PC-3 (cell line): Measurements from ENCODE around the gene ADCK2. TPM values are rescaled to one million over a fixed set of nuclear protein-coding genes. Genes with fewer than 3 reads are reported as not detected.

Experiments
- ATAC-seq: fragments of 200-7000 bp; cut with Tn5 transposase; 2 replicates; pipeline ENCODE4 v1.9.1; 2020; ENCODE audit warnings: mild to moderate bottlenecking, moderate library complexity
- BruUV-seq: library from RNA; stranded (reverse); fragments of 400-500 nt; replicated peaks from 2 replicates; lab custom pipeline; 2021; lab: Mats Ljungman, UMichigan
- CTCF ChIA-PET: fragments of 300-600 bp; sonication (Branson Sonifier 250); formaldehyde crosslinking; loops from one replicate; lab custom pipeline; 2022; ENCODE audit warnings: antibody characterized with exemption; lab: Charles Lee
- POLR2A ChIA-PET: fragments of 300-600 bp; sonication (Branson Sonifier 250); formaldehyde crosslinking; loops from one replicate; lab custom pipeline; 2022; ENCODE audit warnings: antibody characterized with exemption; ENCODE audit not compliant: unreplicated experiment; lab: Charles Lee
- DNase-seq: peaks from one replicate; pipeline ENCODE4 v3.0.0-alpha.2; 2015
- H2AFZ ChIP-seq: fragments of 300-600 bp; sonication (generic); 2 replicates; pipeline ENCODE4 v1.6.0; 2016; ENCODE audit warnings: antibody characterized with exemption, low read length
- H3F3A ChIP-seq: fragments of 300-600 bp; sonication (generic); one replicate; pipeline ENCODE4 v1.6.0; 2017; ENCODE audit warnings: antibody characterized with exemption, low read length, control low read depth, mild to moderate bottlenecking; ENCODE audit not compliant: unreplicated experiment
- H3K27ac ChIP-seq: fragments of 300-600 bp; sonication (generic); 2 replicates; pipeline ENCODE4 v1.5.1; 2016; ENCODE audit warnings: mild to moderate bottlenecking, low read length
- H3K27me3 ChIP-seq: fragments of 300-600 bp; sonication (generic); 2 replicates; pipeline ENCODE4 v1.6.1; 2016; ENCODE audit warnings: low read length, mixed read lengths
- H3K36me3 ChIP-seq: fragments of 300-600 bp; sonication (generic); 2 replicates; pipeline ENCODE4 v1.6.1; 2016; ENCODE audit warnings: low read depth, mixed run types, low read length, mixed read lengths
- H3K4me1 ChIP-seq: fragments of 300-600 bp; sonication (generic); 2 replicates; pipeline ENCODE4 v1.5.1; 2016; ENCODE audit warnings: low read length; ENCODE audit not compliant: insufficient read depth
- H3K4me2 ChIP-seq: fragments of 300-600 bp; sonication (generic); 2 replicates; pipeline ENCODE4 v1.6.0; 2016; ENCODE audit warnings: low read length
- H3K4me3 ChIP-seq: fragments of 300-600 bp; sonication (generic); 2 replicates; pipeline ENCODE4 v1.5.1; 2016; ENCODE audit warnings: mild to moderate bottlenecking, low read length, mixed read lengths
- H3K79me2 ChIP-seq: fragments of 300-600 bp; sonication (generic); 2 replicates; pipeline ENCODE4 v1.6.1; 2017; ENCODE audit warnings: low read length, mixed read lengths
- H3K9ac ChIP-seq: fragments of 300-600 bp; sonication (generic); 2 replicates; pipeline ENCODE4 v1.6.0; 2016; ENCODE audit warnings: mild to moderate bottlenecking, low read length
- H3K9me2 ChIP-seq: fragments of 300-600 bp; sonication (generic); replicated peaks from 2 replicates; pipeline ENCODE4 v1.6.1; 2016; ENCODE audit warnings: mixed run types, low read length, mixed read lengths
- H3K9me3 ChIP-seq: fragments of 300-600 bp; sonication (generic); 2 replicates; pipeline ENCODE4 v1.6.1; 2016; ENCODE audit warnings: low read length, mixed read lengths
- H4K20me1 ChIP-seq: fragments of 300-600 bp; sonication (generic); 2 replicates; pipeline ENCODE4 v1.6.1; 2016; ENCODE audit warnings: low read length, mixed read lengths
- CTCF ChIP-seq: fragments of 300-600 bp; sonication (generic); conservative IDR thresholded peaks from 2 replicates; pipeline ENCODE4 v1.5.1; 2017; ENCODE audit warnings: antibody characterized with exemption, low read depth, mild to moderate bottlenecking, low read length
- EZH2 ChIP-seq: fragments of 300-600 bp; sonication (generic); IDR thresholded peaks from one replicate; pipeline ENCODE4 v1.6.1; 2017; ENCODE audit warnings: antibody characterized with exemption, mild to moderate bottlenecking, low read length; ENCODE audit not compliant: unreplicated experiment
- EZH2phosphoT487 ChIP-seq: fragments of 300-600 bp; sonication (generic); IDR thresholded peaks from 2 replicates; pipeline ENCODE4 v1.6.1; 2018; ENCODE audit warnings: mild to moderate bottlenecking, antibody characterized with exemption, low read length, borderline replicate concordance
- intact Hi-C: fragments of 100-400 bp; cut with micrococcal nuclease; formaldehyde crosslinking; loops from 2 replicates; pipeline ENCODE4 v1.9.0; 2023
- total RNA-seq: library from RNA; depleted of rRNA; stranded (reverse); fragments of >200 nt; gene quantifications from 2 replicates; pipeline ENCODE4 v1.2.3, GENCODE V29; 2014

The ADCK2 gene
- total RNA-seq, 1 experiment from 2014 or later, result 29.4 TPM

GRCh38 chr7:140673063-140673773 lies 473 bp downstream of the ADCK2 start:
- H3K27ac ChIP-seq, result peak overlapping the region; percentile 33; the same call in 1 of the 2 replicates
- H4K20me1 ChIP-seq, result no peaks in the 10 kb centered on the region
- BruUV-seq, result no TSS peak
- H3K9me3 ChIP-seq, result no peaks in the 10 kb centered on the region
- no peaks in the 10 kb centered on the region for H3K27me3 ChIP-seq
- intact Hi-C loops, result loop anchor here (1.0 to 10.0 kb wide), 3 partner anchors 23 to 252 kb away; partner anchors contain the start of genes BRAF and NDUFB2
- POLR2A ChIA-PET, result interaction anchor here (0.7 kb wide), 1 partner anchor 78 kb away, joined by 4 read pairs; no protein-coding TSS in a partner anchor
- no peaks in the 10 kb centered on the region for H3K36me3 ChIP-seq
- H3K9me2 ChIP-seq, result no peaks in the 10 kb centered on the region
- peak overlapping the region; percentile 80 for H2AFZ ChIP-seq
- H3K4me1 ChIP-seq, result peaks cover 25% of the 10 kb centered on the region
- ATAC-seq (peak; percentile 71), DNase-seq (peak; percentile 82)
- peak overlapping the region; percentile 96 for H3K4me2 ChIP-seq
- peak overlapping the region; percentile 71 for H3K4me3 ChIP-seq
- H3K79me2 ChIP-seq, result peaks cover 15% of the 10 kb centered on the region; the same call in 1 of the 2 replicates
- TF ChIP-seq EZH2, result no peak
- no peak for TF ChIP-seq EZH2phosphoT487
- TF ChIP-seq CTCF, result no peak; the same call in 1 of the 2 replicates
- CTCF ChIA-PET, result interaction anchor here (0.5 kb wide), 1 partner anchor 135 kb away, joined by 14 read pairs; no protein-coding TSS in a partner anchor
- H3K9ac ChIP-seq, result peak overlapping the region; percentile 78
- H3F3A ChIP-seq, result no peaks in the 10 kb centered on the region

GRCh38 chr7:140673774-140674155 lies 1.0 kb downstream of the ADCK2 start:
- Histone ChIP-seq H4K20me1 (no peaks in the 10 kb centered on the region), H3K9me3 (no peaks in the 10 kb centered on the region), H3K4me2 (peak overlapping the region; percentile 96), H3K4me1 (peaks cover 25% of the 10 kb centered on the region), H3F3A (no peaks in the 10 kb centered on the region), H3K36me3 (no peaks in the 10 kb centered on the region), H3K9me2 (no peaks in the 10 kb centered on the region), H3K27me3 (no peaks in the 10 kb centered on the region), H3K79me2 (peaks cover 15% of the 10 kb centered on the region; the same call in 1 of the 2 replicates), H3K4me3 (peak overlapping the region; percentile 71), H3K9ac (peak overlapping the region; percentile 78), H3K27ac (no peak overlapping the region), H2AFZ (peak overlapping the region; percentile 80)
- ATAC-seq, result peak; percentile 12
- peak; percentile 18 for DNase-seq
- intact Hi-C loops, result loop anchor here (1.0 to 10.0 kb wide), 4 partner anchors 23 to 339 kb away; partner anchors contain the start of genes BRAF and NDUFB2
- POLR2A ChIA-PET, result interaction anchor here (0.7 kb wide), 2 partner anchors 74 to 78 kb away, joined by 3 to 4 read pairs; no protein-coding TSS in a partner anchor
- CTCF ChIA-PET, result interaction anchor here (0.5 to 0.9 kb wide), 2 partner anchors 12 to 134 kb away, joined by 3 to 14 read pairs; no protein-coding TSS in a partner anchor
- BruUV-seq, result TSS peak; percentile 52
- TF ChIP-seq EZH2, result no peak

GRCh38 chr7:140674356-140674800 lies 1.6 kb downstream of the ADCK2 start:
- POLR2A ChIA-PET, result interaction anchor here (0.7 kb wide), 1 partner anchor 73 kb away, joined by 3 read pairs; no protein-coding TSS in a partner anchor
- no peaks in the 10 kb centered on the region for H4K20me1 ChIP-seq
- intact Hi-C loops, result loop anchor here (2.0 to 10.0 kb wide), 3 partner anchors 130 to 338 kb away; partner anchors contain the start of gene BRAF
- no TSS peak for BruUV-seq
- no peaks in the 10 kb centered on the region for H3K36me3 ChIP-seq
- H3K9me2 ChIP-seq, result no peaks in the 10 kb centered on the region
- DNase-seq, result peak; percentile 25
- H3K9me3 ChIP-seq, result no peaks in the 10 kb centered on the region
- ATAC-seq, result no peak
- H3K4me3 ChIP-seq, result peak overlapping the region; percentile 71
- H3K27me3 ChIP-seq, result no peaks in the 10 kb centered on the region
- 0 out of 2 replicates have a peak overlapping the region, but pooled peaks have one; percentile 78 for H3K9ac ChIP-seq
- peaks cover 25% of the 10 kb centered on the region for H3K4me1 ChIP-seq
- H3K4me2 ChIP-seq, result peak overlapping the region; percentile 96
- no peak for TF ChIP-seq EZH2phosphoT487
- TF ChIP-seq EZH2, result no peak
- no peak for TF ChIP-seq CTCF
- H3F3A ChIP-seq, result no peaks in the 10 kb centered on the region
- no peak overlapping the region for H3K27ac ChIP-seq
- peaks cover 15% of the 10 kb centered on the region; the same call in 1 of the 2 replicates for H3K79me2 ChIP-seq
- CTCF ChIA-PET, result interaction anchor here (0.9 kb wide), 1 partner anchor 13 kb away, joined by 3 read pairs; no protein-coding TSS in a partner anchor
- peak overlapping the region; percentile 80 for H2AFZ ChIP-seq
